ENCODE data around the gene SRGAP2B.
"Not testable (repeated sequence)": the region's sequence is repeated elsewhere in the genome, so short reads cannot be mapped to it uniquely, and the experiment has no call there.

Gene SRGAP2B

DNA sequence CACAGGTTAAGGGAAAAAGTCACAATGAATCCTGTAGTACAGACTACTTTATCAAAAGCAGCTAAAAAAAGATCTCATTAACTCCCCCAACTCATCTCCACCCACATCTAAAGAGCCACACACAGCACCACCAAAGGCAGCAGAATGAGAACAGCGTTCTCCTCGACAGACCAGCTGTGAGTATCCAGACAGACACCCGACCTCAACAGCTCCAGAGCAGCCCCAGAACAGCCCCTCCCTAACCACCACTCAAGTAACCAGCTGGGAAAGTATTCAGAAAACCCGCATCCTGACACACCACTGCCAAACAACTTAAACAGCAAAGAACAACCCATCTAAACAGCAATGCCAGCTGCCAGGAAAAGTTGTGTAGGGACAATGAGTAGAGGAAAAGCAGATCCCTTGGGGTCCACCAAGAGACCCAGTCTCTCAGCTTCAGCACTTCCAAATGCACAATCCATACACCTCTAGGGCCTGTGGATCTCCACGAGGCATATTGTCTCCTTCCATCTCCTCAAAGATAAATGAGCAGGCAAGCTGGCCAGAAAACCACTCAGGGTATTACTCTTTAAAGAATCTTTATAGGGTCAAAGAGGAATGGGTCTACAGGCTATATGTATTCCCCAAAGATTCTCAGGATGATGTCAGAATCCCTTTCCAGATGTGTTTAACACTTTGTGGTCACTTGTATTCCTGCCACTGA, 49.4 kb downstream of the SRGAP2B start:
- DNase-seq (ENCODE audit: low read depth in 2 of 2): not testable (repeated sequence)

DNA sequence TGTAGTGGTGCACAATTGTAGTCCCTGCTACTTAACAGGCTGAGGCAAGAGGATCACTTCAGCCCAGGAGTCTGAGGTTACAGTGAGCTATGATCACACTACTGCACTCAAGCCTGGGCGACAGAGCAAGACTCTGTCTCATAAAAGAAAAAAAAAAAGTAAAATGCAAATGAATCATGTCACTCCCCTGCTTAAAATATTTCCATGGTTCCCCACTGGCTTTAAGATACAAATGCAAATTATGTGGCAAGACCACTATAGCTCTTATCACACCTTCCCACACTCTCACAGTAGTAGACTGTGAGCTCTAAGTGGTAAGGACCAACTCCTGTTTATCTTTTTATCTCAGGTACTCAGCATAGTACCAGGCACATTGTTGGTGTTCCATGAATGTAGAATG, 53.6 kb downstream of the SRGAP2B start:
- not testable (repeated sequence) for DNase-seq (ENCODE audit: low read depth in 2 of 2)

DNA sequence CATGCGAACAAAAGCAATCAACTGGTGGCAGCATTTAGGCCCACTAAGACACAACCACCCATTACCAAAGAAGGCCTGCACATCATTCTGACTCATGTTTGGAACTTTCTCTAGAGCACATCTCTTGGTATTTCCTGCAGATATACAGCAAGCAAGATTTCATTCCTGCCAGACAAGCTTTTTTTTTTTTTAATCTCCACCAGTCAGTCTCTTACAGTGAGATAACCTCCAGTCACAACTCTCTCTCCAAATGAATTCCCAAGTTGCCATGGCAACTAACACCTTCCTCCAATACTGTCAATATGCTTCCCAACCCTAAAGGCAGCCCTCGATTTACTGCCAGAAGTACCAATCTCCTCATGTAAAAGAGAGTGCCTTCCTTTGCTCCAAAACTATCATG, 59.1 kb downstream of the SRGAP2B start:
- DNase-seq (ENCODE audit: low read depth in 2 of 2): not testable (repeated sequence)

DNA sequence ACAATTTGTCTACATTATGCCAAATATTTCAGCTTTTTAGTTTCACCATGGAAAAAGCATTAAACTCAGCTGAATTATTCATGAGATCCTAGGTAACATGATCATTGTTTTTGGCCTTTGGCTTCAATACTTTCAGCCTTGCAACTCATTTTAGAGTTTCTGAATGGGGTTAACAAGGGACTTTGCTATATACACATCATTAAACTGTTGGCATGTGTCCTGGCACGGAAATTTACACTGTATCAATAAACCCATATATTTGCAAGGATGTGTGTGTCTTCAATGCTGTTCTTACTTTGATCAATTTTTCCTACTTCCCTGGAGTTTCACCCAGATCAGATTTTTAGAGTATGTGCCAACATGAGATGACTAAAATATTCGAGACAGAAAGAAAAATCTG, 61.6 kb downstream of the SRGAP2B start:
- not testable (repeated sequence) for DNase-seq (ENCODE audit: low read depth in 2 of 2)

DNA sequence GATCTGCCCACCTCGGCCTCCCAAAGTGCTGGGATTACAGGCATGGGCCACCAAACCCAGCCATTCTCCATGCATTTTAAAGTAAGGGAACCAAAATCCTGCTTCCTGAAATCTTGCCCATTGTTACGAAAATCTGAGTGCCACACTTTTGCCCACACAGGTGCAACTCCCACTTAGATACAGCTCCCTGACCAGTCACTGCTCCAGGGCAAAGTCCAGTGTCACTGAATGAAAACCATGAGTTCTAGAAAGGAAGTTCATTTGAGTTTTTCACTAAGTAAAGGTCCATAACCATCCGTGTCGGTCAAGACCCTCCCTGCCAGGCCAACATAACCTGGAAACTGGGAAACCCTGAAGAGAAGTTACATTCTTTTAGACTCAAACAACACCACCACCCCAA, 67.9 kb downstream of the SRGAP2B start:
- DNase-seq (ENCODE audit: low read depth in 2 of 2): not testable (repeated sequence)

DNA sequence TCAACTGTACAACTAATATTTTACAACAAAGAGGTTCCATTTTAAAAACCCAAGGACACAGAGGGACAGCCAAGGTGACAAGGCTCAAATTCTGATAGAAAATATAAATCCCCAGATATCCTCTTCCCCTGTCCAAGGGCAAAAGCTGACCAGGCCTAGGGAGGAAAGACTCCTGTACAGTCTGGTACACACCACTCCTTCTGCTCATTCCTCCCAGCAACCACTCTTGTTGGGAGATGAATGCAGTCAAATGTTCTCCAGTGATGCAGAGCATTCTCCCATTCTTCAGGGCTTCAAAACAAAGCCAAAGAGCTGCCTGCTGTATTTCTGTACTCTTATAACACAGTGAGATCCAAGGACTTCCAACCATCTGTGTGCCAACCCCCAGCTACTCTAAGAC, 69.8 kb downstream of the SRGAP2B start:
- not testable (repeated sequence) for DNase-seq (ENCODE audit: low read depth in 2 of 2)

DNA sequence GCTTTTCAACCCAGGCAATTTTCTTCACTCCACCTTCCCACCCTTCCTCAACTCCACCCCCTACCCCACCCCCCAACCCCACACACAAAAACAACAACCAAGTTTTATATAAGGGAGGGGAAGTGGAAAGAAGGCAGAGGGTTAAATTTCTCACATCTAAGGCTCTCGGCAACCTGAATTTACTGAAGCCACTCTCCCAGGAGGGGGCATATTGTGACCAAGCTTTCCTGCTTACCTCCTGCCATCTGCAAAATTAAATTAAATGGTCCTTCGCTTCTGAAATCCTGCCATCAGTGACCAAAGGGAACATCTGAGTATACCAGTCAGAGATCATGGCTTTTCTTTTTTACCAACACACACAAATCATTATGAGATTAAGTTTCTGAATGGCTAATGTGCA, 72.9 kb downstream of the SRGAP2B start:
- DNase-seq (ENCODE audit: low read depth in 2 of 2): not testable (repeated sequence)

DNA sequence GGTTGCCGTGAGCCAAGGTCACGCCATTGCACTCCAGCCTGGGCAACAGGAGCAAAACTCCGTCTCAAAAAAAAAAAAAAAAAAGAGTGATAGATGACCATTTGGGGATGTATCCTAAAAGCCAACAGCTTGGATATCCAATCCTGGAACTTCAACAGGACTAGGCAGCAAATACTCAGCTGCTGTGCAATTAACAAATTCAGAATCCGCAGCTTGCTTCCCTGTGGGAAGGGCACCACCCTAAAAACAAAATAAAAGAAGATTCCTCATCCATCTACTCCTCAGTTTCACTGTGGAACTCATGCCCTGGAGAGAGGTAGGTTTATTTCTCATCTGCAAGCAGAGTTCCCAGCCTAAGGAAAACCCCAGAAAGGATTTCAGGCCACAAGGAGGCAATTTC, 73.4 kb downstream of the SRGAP2B start:
- not testable (repeated sequence) for DNase-seq (ENCODE audit: low read depth in 2 of 2)

DNA sequence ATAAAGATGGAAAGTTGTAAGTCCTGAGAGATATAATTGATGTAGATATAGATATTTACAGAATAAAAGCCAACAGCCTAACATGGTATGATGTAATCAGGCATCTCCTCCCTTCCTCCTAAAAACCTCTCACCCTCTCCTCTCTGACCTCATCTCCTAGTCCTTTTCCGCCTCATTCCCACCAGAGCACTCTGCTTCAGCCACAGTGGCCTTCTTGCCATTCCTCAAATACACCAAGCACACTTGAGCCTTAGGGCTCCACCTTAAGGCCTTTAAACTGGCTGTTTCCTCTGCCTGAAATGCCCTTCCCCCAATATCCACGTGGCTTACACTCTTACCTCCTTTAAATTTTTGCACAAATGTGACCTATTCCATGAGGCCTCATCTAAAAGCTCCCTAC, 75.4 kb downstream of the SRGAP2B start:
- not testable (repeated sequence) for DNase-seq (ENCODE audit: low read depth in 2 of 2)

DNA sequence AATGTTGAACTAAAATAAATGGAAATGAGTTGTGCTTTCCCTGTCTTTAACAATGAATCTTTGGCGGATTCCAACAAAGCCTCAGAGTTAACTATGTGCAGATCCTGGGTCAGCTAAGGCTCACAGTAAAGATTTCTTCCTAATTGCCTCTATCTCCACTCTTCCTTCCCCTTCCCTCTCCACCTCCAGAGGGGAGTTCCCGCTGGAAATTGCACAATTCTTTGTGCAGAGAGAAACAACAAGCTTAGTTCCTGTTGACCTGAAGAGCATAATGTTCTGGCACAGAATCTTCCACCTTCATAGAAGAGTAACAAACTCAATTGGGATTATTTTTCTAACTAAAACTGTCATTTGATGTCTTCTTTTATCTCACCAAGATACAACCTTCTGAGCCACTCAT, 77.4 kb downstream of the SRGAP2B start:
- not testable (repeated sequence) for DNase-seq (ENCODE audit: low read depth in 2 of 2)

DNA sequence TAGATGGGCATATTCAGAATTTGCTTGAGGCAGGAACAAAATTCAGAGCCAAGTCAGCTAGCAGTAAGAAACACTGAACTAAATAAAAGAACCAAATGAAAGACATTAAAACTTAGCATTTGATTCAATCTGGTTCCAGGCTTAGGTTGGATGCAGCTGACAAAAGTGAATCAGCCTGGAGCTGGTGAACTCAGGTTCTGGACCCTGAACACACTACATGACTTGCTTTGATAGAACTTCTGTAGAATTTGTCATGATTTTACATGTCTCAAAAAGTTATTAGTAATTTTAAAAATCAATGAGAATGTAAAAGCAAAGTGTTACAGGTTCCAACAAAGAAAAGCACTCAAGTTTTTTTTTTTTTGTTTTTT, 78.7 kb downstream of the SRGAP2B start:
- DNase-seq (ENCODE audit: low read depth in 2 of 2): not testable (repeated sequence)

DNA sequence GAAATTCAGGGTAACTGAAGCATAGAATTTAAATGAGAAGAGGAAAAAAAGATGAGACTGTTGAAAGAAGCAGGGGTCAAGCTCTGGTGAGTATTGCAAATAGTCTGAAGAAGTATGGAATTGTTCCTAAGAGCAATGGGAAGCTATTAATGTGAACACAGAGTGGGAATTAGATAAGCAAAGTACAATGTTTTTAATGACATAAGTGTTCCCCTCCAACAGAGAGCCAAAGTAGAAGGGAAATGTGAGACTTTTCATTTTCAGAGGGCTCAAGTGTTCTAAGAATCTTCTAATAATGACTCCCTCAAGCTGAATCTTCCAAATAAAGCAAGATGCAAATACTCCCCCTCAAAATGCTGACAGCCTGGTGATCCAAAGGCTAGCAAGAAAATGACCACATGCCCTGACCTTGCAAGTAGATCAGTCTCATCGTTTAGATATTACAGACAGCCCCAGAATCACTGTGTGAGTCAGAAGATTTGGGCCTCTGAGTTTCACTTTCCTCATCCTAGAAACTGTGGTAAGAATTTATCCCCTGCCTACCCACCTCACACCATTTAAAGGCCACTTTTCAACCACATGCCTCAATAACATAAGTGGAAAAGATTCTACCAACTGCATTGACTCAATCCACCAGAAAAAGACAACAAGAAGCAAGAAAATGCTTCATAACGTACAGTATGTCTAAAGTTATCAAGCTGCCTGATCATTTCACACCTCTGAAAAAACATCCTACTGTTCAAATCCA, 79.2 kb downstream of the SRGAP2B start:
- not testable (repeated sequence) for DNase-seq (ENCODE audit: low read depth in 2 of 2)

DNA sequence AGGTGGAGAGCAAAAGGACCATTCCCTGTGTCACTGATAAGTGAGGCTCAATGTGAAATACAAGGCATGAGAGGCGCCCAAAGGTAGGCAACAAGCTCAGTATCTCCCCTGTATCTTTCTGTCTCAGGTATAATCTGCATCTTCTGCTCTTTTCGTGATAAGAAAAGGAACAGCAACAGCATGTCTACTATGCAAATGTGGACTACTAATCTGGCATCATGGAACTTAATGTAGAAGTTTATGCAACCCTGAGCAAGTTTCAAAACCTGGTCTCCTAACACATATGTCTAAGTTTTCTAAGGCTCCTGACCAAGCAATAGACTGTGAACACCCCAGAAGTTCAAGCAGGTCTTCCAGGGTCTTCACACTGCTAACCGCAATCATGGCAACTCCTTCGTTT, 81.8 kb downstream of the SRGAP2B start:
- DNase-seq (ENCODE audit: low read depth in 2 of 2): not testable (repeated sequence)

DNA sequence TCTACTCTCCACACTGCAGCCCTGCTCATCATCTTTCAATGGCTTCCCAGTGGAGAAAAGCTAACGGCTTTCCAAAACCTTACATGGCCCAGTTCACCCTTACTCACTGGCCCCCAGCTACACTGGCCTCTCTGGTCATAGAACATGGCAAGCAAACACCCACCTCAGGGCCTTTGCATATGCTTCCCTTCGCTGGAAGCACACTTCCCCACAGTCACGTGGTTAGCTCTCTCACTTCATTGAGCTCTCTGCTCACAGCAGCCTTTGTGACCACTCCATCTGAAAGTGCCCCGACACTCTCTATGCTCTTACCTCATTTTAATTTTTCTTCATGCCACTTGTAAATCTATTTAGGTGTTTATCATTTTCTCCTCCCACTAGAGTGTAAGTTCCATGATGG, 83.3 kb downstream of the SRGAP2B start:
- DNase-seq (ENCODE audit: low read depth in 2 of 2): not testable (repeated sequence)

DNA sequence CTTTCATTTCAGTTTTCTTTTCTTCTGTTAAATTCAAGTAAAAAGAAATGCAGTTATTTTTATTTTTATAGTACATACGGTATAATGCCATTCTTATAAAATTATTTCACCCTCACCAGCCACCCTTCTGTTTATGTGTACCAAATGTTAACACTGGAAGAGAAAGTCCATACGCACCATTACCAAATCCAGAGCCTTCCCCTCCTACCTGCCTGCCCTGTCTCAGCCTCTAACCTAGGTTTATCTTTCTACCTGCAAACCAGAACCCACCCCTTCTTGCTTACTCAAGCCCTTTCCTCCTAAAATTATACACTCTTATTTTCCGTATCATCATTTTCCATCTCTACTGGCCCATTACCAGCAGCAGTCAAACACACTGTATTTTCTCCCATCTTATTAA, 84.5 kb downstream of the SRGAP2B start:
- DNase-seq (ENCODE audit: low read depth in 2 of 2): not testable (repeated sequence)

DNA sequence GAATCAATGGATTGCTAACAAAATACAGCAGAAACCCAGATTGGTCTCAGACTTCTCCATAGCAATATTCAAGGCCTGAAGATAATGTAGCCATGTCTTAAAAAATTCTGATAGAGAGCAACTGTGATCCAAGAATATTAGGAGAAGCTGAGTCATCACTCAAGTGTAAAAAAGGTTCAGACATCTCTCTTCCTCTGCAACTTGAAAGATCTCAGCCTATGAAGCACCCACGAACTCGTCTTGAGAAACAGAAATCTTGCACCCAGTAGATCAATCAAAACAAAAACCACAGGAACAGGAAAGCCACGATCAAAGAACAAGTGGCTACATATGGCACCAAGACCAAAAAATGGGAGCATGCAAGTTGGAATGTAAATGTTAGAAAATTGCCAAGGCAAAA, 85.2 kb downstream of the SRGAP2B start:
- not testable (repeated sequence) for DNase-seq (ENCODE audit: low read depth in 2 of 2)

DNA sequence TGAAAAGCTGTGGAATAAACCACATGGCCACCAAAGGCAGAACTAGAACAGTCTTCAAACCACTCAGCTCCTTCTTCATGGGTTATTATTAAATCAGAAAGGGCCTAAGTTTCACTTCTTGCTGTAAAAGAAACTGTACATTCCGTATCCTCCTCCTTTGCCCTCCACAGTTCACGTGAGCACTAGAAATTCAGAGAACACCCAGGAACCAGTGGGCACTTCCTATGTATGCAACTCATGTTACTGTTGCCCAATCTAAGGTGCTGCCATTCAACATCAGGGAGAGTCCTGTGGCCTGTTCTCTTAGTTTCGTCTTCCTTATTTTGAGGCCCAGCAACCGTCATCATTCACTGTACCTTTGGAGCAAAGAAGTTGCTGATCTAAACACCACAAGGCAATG, 86.7 kb downstream of the SRGAP2B start:
- not testable (repeated sequence) for DNase-seq (ENCODE audit: low read depth in 2 of 2)

DNA sequence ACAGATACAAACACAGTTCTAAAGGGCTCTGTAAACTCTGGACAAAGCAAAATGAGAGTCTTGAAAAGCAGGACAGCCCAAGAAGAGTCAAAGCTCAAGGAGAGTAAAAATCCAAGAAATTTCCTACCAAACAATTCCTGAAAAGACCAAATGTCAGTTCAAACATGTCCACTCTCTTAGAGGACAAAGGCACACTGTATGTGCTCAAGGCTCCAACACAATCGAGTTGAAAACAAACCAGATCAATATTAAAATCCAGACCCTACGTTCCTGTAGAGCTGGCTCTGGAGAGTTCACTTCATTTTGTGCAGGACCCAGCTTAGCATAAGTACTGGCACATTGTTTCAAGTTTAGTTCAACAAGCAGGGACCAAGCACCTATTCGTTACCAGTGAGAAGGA, 90.0 kb downstream of the SRGAP2B start:
- DNase-seq (ENCODE audit: low read depth in 2 of 2): not testable (repeated sequence)

DNA sequence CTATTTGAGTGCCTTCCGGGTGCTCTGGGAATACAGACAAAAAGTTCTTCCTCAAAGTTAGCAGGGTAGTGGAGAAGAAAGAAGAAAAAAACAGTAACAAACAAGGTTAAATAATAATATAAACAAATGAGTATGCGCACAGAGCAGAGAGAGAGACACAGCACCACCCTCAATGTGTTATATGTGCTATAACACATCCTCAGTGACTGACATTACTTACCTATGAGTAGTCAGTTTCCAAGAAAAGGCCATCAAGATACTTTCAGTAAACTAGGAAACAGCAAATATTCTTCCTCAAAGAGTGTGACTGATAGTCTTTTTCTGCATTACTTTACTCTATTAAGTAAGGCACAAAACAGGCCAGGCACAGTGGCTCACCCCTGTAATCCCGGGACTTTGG, 93.7 kb downstream of the SRGAP2B start:
- not testable (repeated sequence) for DNase-seq (ENCODE audit: low read depth in 2 of 2)

DNA sequence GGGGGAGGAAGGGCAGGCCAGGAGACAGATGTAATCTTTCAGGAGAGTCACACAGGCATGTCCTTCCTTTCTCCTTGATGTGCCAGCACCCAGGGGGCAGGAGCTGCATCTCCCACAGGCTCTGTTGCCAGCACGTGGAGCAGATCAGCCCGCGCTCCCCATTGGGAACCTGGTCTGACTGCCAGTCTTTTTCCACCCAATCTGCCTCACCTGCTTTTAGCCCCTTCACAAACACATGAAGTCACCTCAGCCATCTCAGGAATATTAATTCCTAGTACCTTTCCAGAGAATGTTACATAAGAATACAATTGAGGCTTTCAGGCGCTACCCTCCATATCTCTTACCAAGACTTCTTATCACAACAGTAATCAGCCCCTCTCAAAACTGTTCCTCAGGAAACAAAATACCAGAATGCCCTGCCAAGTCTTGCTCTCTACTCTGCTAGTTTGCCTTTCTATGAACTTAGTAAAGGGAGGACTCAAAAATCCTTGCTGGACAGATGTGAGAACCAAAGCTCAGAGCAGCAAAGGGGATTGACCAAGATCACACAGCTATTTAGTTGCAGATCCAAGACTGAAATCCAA, 94.3 kb downstream of the SRGAP2B start:
- not testable (repeated sequence) for DNase-seq (ENCODE audit: low read depth in 2 of 2)

DNA sequence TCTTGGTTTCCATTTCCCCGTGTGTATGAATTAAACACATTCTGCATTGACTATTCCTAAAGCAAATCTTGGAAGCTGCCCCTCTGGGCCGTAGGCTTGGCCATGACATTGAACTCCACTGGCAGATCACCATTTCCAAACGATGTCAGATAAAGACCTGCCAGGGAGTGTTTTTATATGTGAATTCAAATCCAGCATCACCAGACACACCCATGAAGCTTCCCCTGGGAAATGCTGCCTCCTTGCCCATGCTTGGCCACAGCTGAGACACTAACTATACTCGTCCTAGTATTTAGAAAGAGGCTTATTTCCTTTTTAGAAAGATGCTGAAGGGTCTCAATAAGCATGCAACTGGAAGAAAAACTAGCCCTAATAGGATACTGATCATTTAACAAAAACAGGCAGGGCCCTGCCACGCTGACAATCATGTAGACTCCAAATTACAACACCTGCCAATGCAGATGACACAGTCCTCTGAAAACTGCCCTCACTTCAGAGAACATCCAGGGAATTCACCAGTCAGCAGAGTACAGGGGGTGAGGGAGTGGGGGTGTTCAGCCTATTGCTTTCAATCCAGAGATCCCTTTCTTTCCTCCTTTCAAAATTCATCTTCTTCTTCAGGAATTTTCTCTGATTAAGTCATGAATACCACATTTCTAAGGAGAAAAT, 94.9 kb downstream of the SRGAP2B start:
- not testable (repeated sequence) for DNase-seq (ENCODE audit: low read depth in 2 of 2)

DNA sequence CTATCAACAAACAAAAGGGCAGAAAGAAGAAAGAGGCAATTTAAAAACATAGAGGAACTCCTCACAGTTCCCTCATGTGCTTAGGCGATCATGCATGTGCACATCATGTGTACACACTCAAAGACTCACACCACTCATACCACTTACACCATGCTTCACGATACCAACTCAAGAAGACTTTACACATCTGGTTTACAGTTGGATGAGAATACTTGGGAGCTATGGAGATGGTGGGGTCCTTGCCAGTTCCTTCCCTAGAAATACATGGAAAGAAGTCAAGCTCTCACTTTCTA, 96.2 kb downstream of the SRGAP2B start:
- DNase-seq (ENCODE audit: low read depth in 2 of 2): not testable (repeated sequence)

Data from stimulated activated CD8-positive, alpha-beta memory T cell treated with anti-CD3 and anti-CD28 coated beads, Interleukin-15, amount 100 ng/mL, for 4 hours (primary cell).